Lung (tissue), 12 donors: Measurements from ENCODE around the gene NPAT. TPM values are rescaled to one million over a fixed set of nuclear protein-coding genes. Genes with fewer than 3 reads are reported as not detected.

Source experiments
- ATAC-seq: fragments of 200-7000 bp; cut with Tn5 transposase; one replicate; pipeline ENCODE4 v1.9.1; 2020; ENCODE audit warnings: moderate number of reproducible peaks; ENCODE audit not compliant: insufficient read depth, low FRiP score
- DNase-seq, 3 donors: peaks; one replicate each; pipeline ENCODE4 v3.0.0-alpha.2; 2013 to 2017
- H3K27ac ChIP-seq, 2 donors: one replicate each; pipeline ENCODE4 v1.5.1; 2013; ENCODE audit warnings: mild to moderate bottlenecking in 2 of 2, moderate library complexity in 2 of 2, control low read depth in 1 of 2, inconsistent platforms in 1 of 2, low read depth in 1 of 2, low read length in 1 of 2
- H3K27me3 ChIP-seq, 3 donors: one replicate each; pipeline ENCODE4 v1.5.1; 2013; ENCODE audit warnings: low read length in 2 of 3; ENCODE audit not compliant: control insufficient read depth in 3 of 3, insufficient read depth in 3 of 3
- H3K36me3 ChIP-seq, 4 donors: one replicate each; pipeline ENCODE4 v1.5.1; 2013; ENCODE audit warnings: low read length in 4 of 4, mild to moderate bottlenecking in 1 of 4, moderate library complexity in 1 of 4; ENCODE audit not compliant: control insufficient read depth in 4 of 4, insufficient read depth in 4 of 4
- H3K4me1 ChIP-seq, 5 donors: one replicate each; pipeline ENCODE4 v1.5.1; 2013; ENCODE audit warnings: low read length in 5 of 5, mild to moderate bottlenecking in 2 of 5, moderate library complexity in 1 of 5; ENCODE audit not compliant: control insufficient read depth in 5 of 5, insufficient read depth in 5 of 5
- H3K4me3 ChIP-seq: one replicate; pipeline ENCODE4 v1.5.1; 2013; ENCODE audit warnings: mild to moderate bottlenecking, control low read depth, moderate library complexity
- H3K9ac ChIP-seq, 2 donors: one replicate each; pipeline ENCODE4 v1.5.1; 2013; ENCODE audit warnings: low read length in 2 of 2, control low read depth in 1 of 2; ENCODE audit not compliant: insufficient read depth in 1 of 2
- H3K9me3 ChIP-seq, 4 donors: one replicate each; pipeline ENCODE4 v1.5.1; 2013; ENCODE audit warnings: low read length in 3 of 4, mild to moderate bottlenecking in 1 of 4, moderate library complexity in 1 of 4; ENCODE audit not compliant: control insufficient read depth in 4 of 4, insufficient read depth in 3 of 4
- WGBS, 2 donors: extraction: QIAGEN DNeasy Blood & Tissue Kit; methylation state at CpG; one replicate each; pipeline ENCODE4 v1.1.7; 2013; 5-methylcytosine and 5-hydroxymethylcytosine counted together
- polyA plus RNA-seq, 2 donors: library from polyadenylated mRNA; stranded (reverse); fragments of 200-250 nt; gene quantifications; one replicate each; pipeline ENCODE4 v1.2.1, GENCODE V29; 2013
- total RNA-seq, 2 donors: library from RNA; depleted of rRNA in 1 of 2; stranded (reverse); fragments of >200 nt in 1 of 2; gene quantifications; one replicate each; pipeline ENCODE4 v1.2.1, GENCODE V29; 2014 to 2021
- TF ChIP-seq, protein P1 (sequence below): IDR thresholded peaks from 2 replicates; pipeline ENCODE4 v1.5.1; 2012; ENCODE audit warnings: mild to moderate bottlenecking; ENCODE audit errors: control extremely low read depth, extremely low read depth
- donor health status: control.
- donor health status: control.
- donor health status: Bipolar disorder and iron deficiency.
- donor health status: healthy.
- donor health status: DM: yes; HTN: yes; CAD: no.

The NPAT gene
- total and polyA plus RNA-seq, 4 donors = 2.4 to 26.2 (median 7.5) TPM

DNA sequence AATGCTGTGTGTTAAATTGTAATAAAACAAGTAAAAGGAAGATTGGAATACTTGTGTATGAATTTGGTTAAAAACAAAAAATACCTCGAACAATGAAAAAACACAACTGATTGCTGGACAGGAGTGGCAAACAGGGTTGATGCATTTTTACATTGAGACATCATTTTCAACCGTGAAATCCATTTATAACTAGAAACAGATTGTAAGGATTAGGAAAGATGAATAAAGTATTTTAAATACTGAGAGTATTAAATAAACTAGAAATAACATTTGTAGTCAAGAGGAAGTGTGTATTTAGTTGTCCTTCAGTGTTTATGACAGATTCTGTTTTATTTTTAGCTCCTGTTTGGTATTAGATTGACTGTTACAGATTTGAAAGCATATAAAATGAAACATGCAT, 5.8 kb upstream of the NPAT start:
- Histone ChIP-seq H3K27me3 (no peaks in the 10 kb centered on the region), H3K9ac (no peak overlapping the region), H3K9me3 (no peaks in the 10 kb centered on the region), H3K27ac (no peak overlapping the region), H3K36me3 (peaks cover 6 to 23% (median 10%) of the 10 kb centered on the region in 4 donors), H3K4me3 (no peak overlapping the region), H3K4me1 (peaks cover 3 to 12% (median 10%) of the 10 kb centered on the region in 5 donors)
- no peak for DNase-seq
- no peak for ATAC-seq
- TF ChIP-seq, protein P1, sequence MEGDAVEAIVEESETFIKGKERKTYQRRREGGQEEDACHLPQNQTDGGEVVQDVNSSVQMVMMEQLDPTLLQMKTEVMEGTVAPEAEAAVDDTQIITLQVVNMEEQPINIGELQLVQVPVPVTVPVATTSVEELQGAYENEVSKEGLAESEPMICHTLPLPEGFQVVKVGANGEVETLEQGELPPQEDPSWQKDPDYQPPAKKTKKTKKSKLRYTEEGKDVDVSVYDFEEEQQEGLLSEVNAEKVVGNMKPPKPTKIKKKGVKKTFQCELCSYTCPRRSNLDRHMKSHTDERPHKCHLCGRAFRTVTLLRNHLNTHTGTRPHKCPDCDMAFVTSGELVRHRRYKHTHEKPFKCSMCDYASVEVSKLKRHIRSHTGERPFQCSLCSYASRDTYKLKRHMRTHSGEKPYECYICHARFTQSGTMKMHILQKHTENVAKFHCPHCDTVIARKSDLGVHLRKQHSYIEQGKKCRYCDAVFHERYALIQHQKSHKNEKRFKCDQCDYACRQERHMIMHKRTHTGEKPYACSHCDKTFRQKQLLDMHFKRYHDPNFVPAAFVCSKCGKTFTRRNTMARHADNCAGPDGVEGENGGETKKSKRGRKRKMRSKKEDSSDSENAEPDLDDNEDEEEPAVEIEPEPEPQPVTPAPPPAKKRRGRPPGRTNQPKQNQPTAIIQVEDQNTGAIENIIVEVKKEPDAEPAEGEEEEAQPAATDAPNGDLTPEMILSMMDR = no peak
- WGBS, 2 donors = 66 to 76% methylated on average over 2 of the region's 2 CpGs

DNA sequence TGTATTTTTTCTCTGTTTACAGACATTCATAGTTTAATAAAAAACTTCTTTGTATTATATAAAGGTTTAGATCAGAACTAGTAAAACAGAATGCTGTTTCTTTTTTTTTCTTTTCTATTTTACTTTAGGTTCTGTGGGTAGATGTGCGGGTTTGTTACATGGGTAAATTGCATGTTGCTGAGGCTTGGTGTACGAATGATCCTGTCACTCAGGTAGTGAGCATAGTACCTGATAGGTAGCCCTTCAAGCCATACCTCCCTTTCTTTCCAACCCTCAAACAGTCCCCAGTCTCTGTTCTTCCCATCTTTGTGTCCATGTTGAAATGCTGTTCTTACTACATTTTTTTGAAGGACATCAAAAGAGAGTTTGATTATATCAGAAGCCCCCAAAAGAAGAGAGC, 3.6 kb upstream of the NPAT start:
- Histone ChIP-seq H3K9ac (no peak overlapping the region), H3K9me3 (no peaks in the 10 kb centered on the region), H3K36me3 (peaks cover 6 to 14% (median 7%) of the 10 kb centered on the region in 4 donors), H3K27me3 (no peaks in the 10 kb centered on the region), H3K27ac (no peak overlapping the region), H3K4me3 (no peak overlapping the region), H3K4me1 (peaks cover 3 to 13% (median 10%) of the 10 kb centered on the region in 5 donors)
- no peak for DNase-seq
- 91 to 94% methylated on average over 2 of the region's 2 CpGs for WGBS, 2 donors
- ATAC-seq = no peak
- TF ChIP-seq, protein P1 = no peak

DNA sequence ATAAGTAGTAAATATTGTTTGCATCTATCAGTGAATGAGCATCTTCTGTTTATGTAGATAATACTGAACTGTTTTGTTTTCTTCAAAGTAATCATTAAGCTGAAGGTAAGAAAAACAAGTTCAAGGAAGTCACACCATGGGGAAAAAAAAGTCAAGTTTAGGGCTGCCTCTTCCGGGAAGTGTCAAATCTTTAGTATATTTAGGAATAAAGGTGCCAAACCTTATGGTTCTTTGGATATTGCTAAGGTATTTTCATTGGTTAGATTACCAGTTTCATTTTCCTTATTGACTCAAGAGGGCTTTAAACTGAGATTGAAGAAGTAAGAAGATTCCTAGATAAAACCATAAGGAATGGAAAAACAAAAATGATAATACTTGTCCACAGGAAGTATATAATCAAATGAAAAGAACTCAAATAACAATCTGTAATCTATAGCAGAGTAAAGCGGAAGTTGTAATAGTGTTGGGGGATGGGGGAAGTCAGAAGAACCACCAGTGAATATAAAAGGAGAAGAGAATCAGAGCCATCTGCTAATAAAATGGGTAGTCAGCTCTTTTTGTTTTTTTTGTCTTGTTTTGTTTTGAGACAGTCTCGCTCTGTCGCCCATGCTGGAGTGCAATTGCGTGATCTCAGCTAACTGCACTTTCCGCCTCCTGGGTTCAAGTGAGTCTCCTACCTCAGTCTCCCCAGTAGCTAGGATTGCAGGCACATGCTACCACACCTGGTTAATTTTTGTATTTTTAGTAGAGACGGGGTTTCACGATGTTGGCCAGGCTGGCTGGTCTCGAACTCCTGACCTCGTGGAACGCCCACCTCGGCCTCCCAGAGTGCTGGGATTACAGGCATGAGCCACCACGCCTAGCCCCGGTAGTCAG, 2.7 kb upstream of the NPAT start:
- Histone ChIP-seq H3K9me3 (no peaks in the 10 kb centered on the region), H3K27ac (peak overlapping the region in 1 of 2 donors; percentile 70), H3K36me3 (peaks cover 4 to 12% (median 7%) of the 10 kb centered on the region in 4 donors), H3K27me3 (no peaks in the 10 kb centered on the region), H3K9ac (no peak overlapping the region), H3K4me1 (peaks cover 3 to 21% (median 15%) of the 10 kb centered on the region in 5 donors), H3K4me3 (no peak overlapping the region)
- ATAC-seq (no peak), DNase-seq (peak in 1 of 3 donors; percentile 4)
- WGBS, 2 donors = 81 to 82% methylated on average over 14 of the region's 14 CpGs
- TF ChIP-seq, protein P1 = no peak
